Mesenchymal stem cell (in vitro differentiated cells and primary cell): ENCODE data around the gene GTF2F2.

Experiments
- DNase-seq: peaks from one replicate; pipeline ENCODE4 v3.0.0-alpha.2; 2013
- H2AFZ ChIP-seq: one replicate; pipeline ENCODE4 v1.6.1; 2013; ENCODE audit warnings: low read depth, mild to moderate bottlenecking, control low read depth, inconsistent platforms, low read length, moderate library complexity
- H2AK5ac ChIP-seq: 2 replicates; pipeline ENCODE4 v1.6.1; 2013; ENCODE audit warnings: low read length, moderate library complexity, mild to moderate bottlenecking, inconsistent platforms; ENCODE audit not compliant: severe bottlenecking
- H2BK120ac ChIP-seq: one replicate; pipeline ENCODE4 v1.6.1; 2013; ENCODE audit warnings: low read depth, mild to moderate bottlenecking, inconsistent platforms, low read length, moderate library complexity
- H2BK12ac ChIP-seq, 2 experiments: one replicate each; pipeline ENCODE4 v1.6.1; 2013; ENCODE audit warnings: inconsistent platforms in 2 of 2, low read length in 2 of 2, mild to moderate bottlenecking in 2 of 2, moderate library complexity in 2 of 2, control low read depth in 1 of 2
- H2BK15ac ChIP-seq: one replicate; pipeline ENCODE4 v1.6.1; 2013; ENCODE audit warnings: mild to moderate bottlenecking, low read depth, inconsistent platforms; ENCODE audit not compliant: poor library complexity, severe bottlenecking
- H2BK5ac ChIP-seq: 2 replicates; pipeline ENCODE4 v1.6.1; 2013; ENCODE audit warnings: low read depth, mild to moderate bottlenecking, low read length, control low read depth, inconsistent platforms; ENCODE audit not compliant: poor library complexity, severe bottlenecking
- H3K14ac ChIP-seq, 2 experiments: one replicate each; pipeline ENCODE4 v1.6.1; 2013; ENCODE audit warnings: inconsistent platforms in 2 of 2, low read length in 2 of 2, control low read depth in 1 of 2, mild to moderate bottlenecking in 1 of 2, moderate library complexity in 1 of 2
- H3K18ac ChIP-seq, 2 experiments: one replicate each; pipeline ENCODE4 v1.6.1; 2013; ENCODE audit warnings: inconsistent platforms in 2 of 2, low read length in 2 of 2, control low read depth in 1 of 2, low read depth in 1 of 2, mild to moderate bottlenecking in 1 of 2
- H3K23ac ChIP-seq, 2 experiments: one replicate each; pipeline ENCODE4 v1.6.1; 2013; ENCODE audit warnings: inconsistent platforms in 2 of 2, low read length in 2 of 2, mild to moderate bottlenecking in 2 of 2, moderate library complexity in 2 of 2, control low read depth in 1 of 2
- H3K27ac ChIP-seq: 2 replicates; pipeline ENCODE4 v1.5.1; 2013; ENCODE audit warnings: mild to moderate bottlenecking, moderate library complexity, low read length, control low read depth, inconsistent platforms; ENCODE audit not compliant: poor library complexity, severe bottlenecking
- H3K27me3 ChIP-seq, 2 experiments: 2 replicates each; pipeline versions ENCODE4 v1.6.1 to v1.7.0; 2013; ENCODE audit warnings: low read length in 2 of 2, mild to moderate bottlenecking in 2 of 2, moderate library complexity in 2 of 2, control low read depth in 1 of 2, inconsistent platforms in 1 of 2; ENCODE audit not compliant: control insufficient read depth in 1 of 2, insufficient read depth in 1 of 2
- H3K36me3 ChIP-seq, 2 experiments: 2 replicates each; pipeline versions ENCODE4 v1.6.1 to v1.7.0; 2013; ENCODE audit warnings: low read length in 2 of 2, control low read depth in 1 of 2, inconsistent platforms in 1 of 2, low read depth in 1 of 2, mild to moderate bottlenecking in 1 of 2; ENCODE audit not compliant: insufficient read depth in 2 of 2, control insufficient read depth in 1 of 2
- H3K4ac ChIP-seq, 2 experiments: one replicate each; pipeline ENCODE4 v1.6.1; 2013; ENCODE audit warnings: inconsistent platforms in 2 of 2, low read length in 2 of 2, mild to moderate bottlenecking in 2 of 2, moderate library complexity in 2 of 2, control low read depth in 1 of 2, low read depth in 1 of 2
- H3K4me1 ChIP-seq: 2 replicates; pipeline ENCODE4 v1.6.1; 2013; ENCODE audit warnings: low read depth, low read length, control low read depth; ENCODE audit not compliant: control insufficient read depth, insufficient read depth
- H3K4me2 ChIP-seq: 2 replicates; pipeline ENCODE4 v1.6.1; 2013; ENCODE audit warnings: low read length, mild to moderate bottlenecking, inconsistent platforms; ENCODE audit not compliant: poor library complexity, severe bottlenecking
- H3K4me3 ChIP-seq, 2 experiments: 2 replicates each; pipeline versions ENCODE4 v1.5.1 to v1.7.0; 2013; ENCODE audit warnings: low read length in 2 of 2, mild to moderate bottlenecking in 2 of 2, control low read depth in 1 of 2, low read depth in 1 of 2; ENCODE audit not compliant: insufficient read depth in 1 of 2
- H3K79me1 ChIP-seq: replicated peaks from 2 replicates; pipeline ENCODE4 v1.6.1; 2013; ENCODE audit warnings: mild to moderate bottlenecking, control low read depth, low read length, inconsistent platforms; ENCODE audit not compliant: poor library complexity, severe bottlenecking
- H3K9ac ChIP-seq: 2 replicates; pipeline ENCODE4 v1.7.0; 2013; ENCODE audit warnings: mild to moderate bottlenecking, low read length, moderate library complexity
- H3K9me3 ChIP-seq: 2 replicates; pipeline ENCODE4 v1.7.0; 2013; ENCODE audit warnings: mild to moderate bottlenecking, low read length; ENCODE audit not compliant: control insufficient read depth
- H4K8ac ChIP-seq: one replicate; pipeline ENCODE4 v1.6.1; 2013; ENCODE audit warnings: inconsistent platforms, mild to moderate bottlenecking, low read length, moderate library complexity
- H4K91ac ChIP-seq: one replicate; pipeline ENCODE4 v1.6.1; 2013; ENCODE audit warnings: mild to moderate bottlenecking, low read length, inconsistent platforms
- WGBS: methylation state at CpG from one replicate; pipeline ENCODE4 v1.1.7; 2013; ENCODE audit warnings: mixed read lengths; 5-methylcytosine and 5-hydroxymethylcytosine counted together

GTF2F2 gene

DNA sequence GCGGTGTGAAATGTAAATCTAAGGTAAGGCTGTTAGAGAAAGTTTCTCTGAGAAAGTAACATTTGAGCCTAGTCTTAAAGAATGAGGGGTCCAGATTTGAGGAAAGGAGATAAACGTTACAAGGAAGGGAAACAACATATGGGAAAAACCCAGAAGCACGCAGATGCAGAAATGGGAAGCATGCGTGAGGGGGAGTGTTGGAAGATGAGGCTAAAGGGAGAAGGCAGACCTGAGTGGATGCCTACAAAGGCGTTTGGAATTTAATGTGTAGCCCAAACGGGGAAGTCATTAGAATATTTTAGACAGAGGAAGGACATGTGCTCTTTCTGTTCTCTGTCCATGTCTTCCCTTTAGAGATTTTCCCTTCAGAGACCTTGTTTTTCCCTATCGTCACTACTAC lies 159.7 kb downstream of the GTF2F2 start:
- H2BK5ac ChIP-seq: no peak overlapping the region
- H3K9me3 ChIP-seq: no peaks in the 10 kb centered on the region
- H3K9ac ChIP-seq: no peak overlapping the region
- no peak overlapping the region for H2AFZ ChIP-seq
- H3K27ac ChIP-seq: no peak overlapping the region
- no peak overlapping the region for H4K8ac ChIP-seq
- H3K36me3 ChIP-seq: peaks cover 3 to 8% of the 10 kb centered on the region in 2 experiments
- no peak overlapping the region for H2BK15ac ChIP-seq
- no peak overlapping the region for H3K4ac ChIP-seq
- no peak overlapping the region for H2BK120ac ChIP-seq
- H3K23ac ChIP-seq: no peak overlapping the region
- H3K18ac ChIP-seq: no peak overlapping the region
- H3K14ac ChIP-seq: no peak overlapping the region
- no peak for DNase-seq
- WGBS: 91% methylated on average over 6 of the region's 7 CpGs
- no peak overlapping the region for H3K4me2 ChIP-seq
- H3K4me1 ChIP-seq: no peaks in the 10 kb centered on the region
- no peaks in the 10 kb centered on the region for H3K27me3 ChIP-seq
- no peak overlapping the region for H2AK5ac ChIP-seq
- no peak overlapping the region for H4K91ac ChIP-seq
- no peak overlapping the region for H3K4me3 ChIP-seq
- H3K79me1 ChIP-seq: peaks cover 6% of the 10 kb centered on the region
- no peak overlapping the region for H2BK12ac ChIP-seq

DNA sequence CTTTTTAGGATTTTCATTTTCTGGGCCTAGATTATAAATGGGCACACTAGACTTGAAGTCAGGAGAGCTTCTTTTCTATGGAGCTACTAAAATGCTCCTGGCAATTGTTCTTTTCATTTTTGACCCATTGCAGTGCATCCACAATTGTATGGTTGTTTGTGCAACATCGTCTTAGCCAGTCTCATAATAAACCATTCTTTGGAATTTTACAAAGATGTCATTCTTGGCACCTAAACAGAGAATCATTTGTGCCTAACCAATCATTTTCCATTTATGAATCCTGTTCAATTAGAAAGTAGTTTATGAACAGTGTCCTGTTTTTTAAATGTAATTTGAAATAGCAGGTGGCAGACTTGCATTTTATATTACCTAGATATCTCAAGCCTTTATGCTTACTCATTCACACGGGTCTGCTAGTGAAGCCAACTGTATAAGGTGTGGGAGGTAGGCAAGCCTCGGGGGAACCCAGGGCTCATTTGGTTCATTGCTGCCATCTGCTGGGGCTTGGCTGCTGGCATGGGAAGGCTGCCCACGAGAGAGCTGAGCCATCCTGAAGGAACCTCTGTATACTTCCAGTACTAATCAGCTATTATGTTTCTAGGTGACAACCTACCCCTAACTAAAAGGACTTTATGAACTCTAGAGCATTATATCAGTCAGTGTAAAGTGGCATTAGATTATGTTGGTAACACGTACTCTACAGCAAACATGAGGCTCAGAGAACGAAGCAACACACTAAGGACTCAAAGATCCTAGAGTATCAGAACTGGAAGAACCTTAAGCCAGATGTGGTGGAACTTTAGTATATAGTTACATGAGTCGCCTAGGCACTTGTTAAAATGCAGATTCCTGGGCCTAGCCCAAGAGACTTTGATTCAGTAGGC lies 160.7 kb downstream of the GTF2F2 start:
- Histone ChIP-seq H2BK120ac (no peak overlapping the region), H3K18ac (no peak overlapping the region), H2AK5ac (no peak overlapping the region), H3K36me3 (peaks cover 3 to 11% of the 10 kb centered on the region in 2 experiments), H3K14ac (no peak overlapping the region), H3K4ac (no peak overlapping the region), H3K23ac (no peak overlapping the region), H2BK5ac (no peak overlapping the region), H3K4me3 (no peak overlapping the region), H2AFZ (no peak overlapping the region), H3K27me3 (no peaks in the 10 kb centered on the region), H3K4me1 (no peaks in the 10 kb centered on the region), H3K9ac (peak overlapping the region; percentile 38), H2BK15ac (no peak overlapping the region), H3K9me3 (no peaks in the 10 kb centered on the region), H4K91ac (no peak overlapping the region), H3K27ac (no peak overlapping the region), H2BK12ac (no peak overlapping the region), H3K79me1 (peaks cover 6% of the 10 kb centered on the region), H3K4me2 (no peak overlapping the region), H4K8ac (no peak overlapping the region)
- DNase-seq: peak; percentile 70
- 74% methylated on average over 6 of the region's 7 CpGs for WGBS

DNA sequence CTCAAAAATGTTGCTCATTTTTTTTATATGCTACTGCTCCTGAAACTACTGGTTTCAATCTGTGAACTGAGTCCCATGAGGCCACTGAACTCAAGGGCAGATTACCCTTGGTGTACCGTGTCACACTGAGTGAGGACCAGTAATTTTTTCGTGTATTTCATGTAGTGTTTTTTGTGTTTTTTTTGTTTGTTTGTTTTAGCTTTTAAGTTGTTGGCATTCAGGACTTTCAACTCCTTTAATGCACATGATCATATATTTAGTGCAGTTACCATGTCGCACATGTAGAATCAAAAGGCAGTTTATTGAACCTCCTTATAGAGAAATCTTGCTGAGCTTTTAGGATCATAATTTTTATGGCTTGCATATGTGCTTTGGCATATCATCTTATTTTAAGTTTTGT lies 162.7 kb downstream of the GTF2F2 start:
- H3K9me3 ChIP-seq: no peaks in the 10 kb centered on the region
- DNase-seq: no peak
- no peak overlapping the region for H3K23ac ChIP-seq
- H2BK12ac ChIP-seq: no peak overlapping the region
- no peaks in the 10 kb centered on the region for H3K27me3 ChIP-seq
- no peak overlapping the region for H3K4me2 ChIP-seq
- H2AK5ac ChIP-seq: no peak overlapping the region
- H2AFZ ChIP-seq: no peak overlapping the region
- 70% methylated on average over 2 of the region's 3 CpGs for WGBS
- H3K36me3 ChIP-seq: peaks cover 2 to 10% of the 10 kb centered on the region in 2 experiments
- H2BK5ac ChIP-seq: no peak overlapping the region
- no peak overlapping the region for H4K8ac ChIP-seq
- H2BK120ac ChIP-seq: no peak overlapping the region
- H3K9ac ChIP-seq: no peak overlapping the region
- H3K79me1 ChIP-seq: peaks cover 6% of the 10 kb centered on the region
- H2BK15ac ChIP-seq: no peak overlapping the region
- H3K27ac ChIP-seq: no peak overlapping the region
- H4K91ac ChIP-seq: no peak overlapping the region
- no peak overlapping the region for H3K4ac ChIP-seq
- H3K18ac ChIP-seq: no peak overlapping the region
- no peak overlapping the region for H3K4me3 ChIP-seq
- no peaks in the 10 kb centered on the region for H3K4me1 ChIP-seq
- no peak overlapping the region for H3K14ac ChIP-seq

GRCh38 chr13:45289936-45290563 lies 169.7 kb downstream of the GTF2F2 start:
- Histone ChIP-seq H2AFZ (no peak overlapping the region), H3K79me1 (no peaks in the 10 kb centered on the region), H2BK12ac (no peak overlapping the region), H2BK5ac (no peak overlapping the region), H4K8ac (no peak overlapping the region), H3K9ac (no peak overlapping the region), H3K4ac (no peak overlapping the region), H2BK15ac (no peak overlapping the region), H3K36me3 (peaks cover 9 to 14% of the 10 kb centered on the region in 2 experiments), H3K14ac (no peak overlapping the region), H3K27me3 (no peaks in the 10 kb centered on the region), H3K4me1 (peaks cover under 1% of the 10 kb centered on the region), H3K4me3 (no peak overlapping the region), H2BK120ac (no peak overlapping the region), H3K4me2 (no peak overlapping the region), H3K18ac (no peak overlapping the region), H3K27ac (no peak overlapping the region), H3K9me3 (no peaks in the 10 kb centered on the region), H4K91ac (no peak overlapping the region), H2AK5ac (no peak overlapping the region), H3K23ac (no peak overlapping the region)
- no peak for DNase-seq
- WGBS: 95% methylated on average over 2 of the region's 3 CpGs
